BLaER1 (cell line): ENCODE data around the gene DEF6.
A peak's percentile ranks its signal among the peaks of the same experiment; 100 is the strongest.
"Not testable (repeated sequence)": the region's sequence is repeated elsewhere in the genome, so short reads cannot be mapped to it uniquely, and the experiment has no call there.

Experiments
- H3K27ac ChIP-seq: shearing (Covaris generic); formaldehyde crosslinking; 2 replicates; pipeline ENCODE4 v1.8.1; 2022
- H3K27me3 ChIP-seq: shearing (Covaris generic); formaldehyde crosslinking; 2 replicates; pipeline ENCODE4 v1.8.1; 2022
- H3K36me3 ChIP-seq: shearing (Covaris generic); formaldehyde crosslinking; 2 replicates; pipeline ENCODE4 v1.8.1; 2022
- H3K4me1 ChIP-seq: shearing (Covaris generic); formaldehyde crosslinking; 2 replicates; pipeline ENCODE4 v1.8.1; 2022
- H3K4me2 ChIP-seq: shearing (Covaris generic); formaldehyde crosslinking; 2 replicates; pipeline ENCODE4 v1.8.1; 2022
- H3K4me3 ChIP-seq: shearing (Covaris generic); formaldehyde crosslinking; 2 replicates; pipeline ENCODE4 v1.8.1; 2022
- H3K9ac ChIP-seq: shearing (Covaris generic); formaldehyde crosslinking; 2 replicates; pipeline ENCODE4 v1.8.1; 2022
- H3K9me3 ChIP-seq: shearing (Covaris generic); formaldehyde crosslinking; 2 replicates; pipeline ENCODE4 v1.8.1; 2022
- H4K20me1 ChIP-seq: shearing (Covaris generic); formaldehyde crosslinking; 2 replicates; pipeline ENCODE4 v1.8.1; 2022
- Cebpa-rat ChIP-seq: shearing (Covaris generic); IDR thresholded peaks from 2 replicates; pipeline ENCODE4 v1.8.1; 2022

Gene DEF6

GRCh38 chr6:35305117-35305516, 7.5 kb downstream of the DEF6 start:
- peaks cover 64% of the 10 kb centered on the region for H3K36me3 ChIP-seq
- H3K4me2 ChIP-seq, result no peak overlapping the region
- TF ChIP-seq Cebpa-rat, result no peak
- H3K4me1 ChIP-seq, result peaks cover 56% of the 10 kb centered on the region
- peaks cover 70% of the 10 kb centered on the region for H4K20me1 ChIP-seq
- H3K27ac ChIP-seq, result no peak overlapping the region
- H3K9ac ChIP-seq, result no peak overlapping the region
- H3K27me3 ChIP-seq, result no peaks in the 10 kb centered on the region
- no peaks in the 10 kb centered on the region for H3K9me3 ChIP-seq
- H3K4me3 ChIP-seq, result no peak overlapping the region

GRCh38 chr6:35307138-35307537, 9.5 kb downstream of the DEF6 start:
- H3K36me3 ChIP-seq, result peaks cover 58% of the 10 kb centered on the region
- not testable (repeated sequence) for H3K4me2 ChIP-seq, H3K27ac ChIP-seq

GRCh38 chr6:35308543-35308942, 10.9 kb downstream of the DEF6 start:
- not testable (repeated sequence) for H3K9me3 ChIP-seq, H3K4me3 ChIP-seq, H3K4me2 ChIP-seq, H3K27ac ChIP-seq, H3K9ac ChIP-seq, H3K27me3 ChIP-seq
- H3K36me3 ChIP-seq, result peaks cover 69% of the 10 kb centered on the region
- H3K4me1 ChIP-seq, result peaks cover 50% of the 10 kb centered on the region
- peaks cover 43% of the 10 kb centered on the region for H4K20me1 ChIP-seq

More at GRCh38 chr6:35307138-35307537, 9.5 kb downstream of the DEF6 start:
- peaks cover 57% of the 10 kb centered on the region for H4K20me1 ChIP-seq
- H3K4me3 ChIP-seq, H3K27me3 ChIP-seq, H3K9ac ChIP-seq, H3K9me3 ChIP-seq: not testable (repeated sequence)
- peaks cover 56% of the 10 kb centered on the region for H3K4me1 ChIP-seq

- H3K36me3 ChIP-seq, result peaks cover 65% of the 10 kb centered on the region
- peak overlapping the region; percentile 92 for H3K4me2 ChIP-seq
- H3K9ac ChIP-seq, result peak overlapping the region; percentile 72; the same call in 1 of the 2 replicates
- H4K20me1 ChIP-seq, result peaks cover 31% of the 10 kb centered on the region; the same call in 1 of the 2 replicates
- H3K9me3 ChIP-seq, result no peaks in the 10 kb centered on the region
- no peak for TF ChIP-seq Cebpa-rat
- peak overlapping the region; percentile 88 for H3K27ac ChIP-seq
- peaks cover 42% of the 10 kb centered on the region for H3K4me1 ChIP-seq
- 0 out of 2 replicates have a peak overlapping the region, but pooled peaks have one; percentile 4 for H3K4me3 ChIP-seq
- H3K27me3 ChIP-seq, result no peaks in the 10 kb centered on the region
Measured at GRCh38 chr6:35309611-35310264, 12.1 kb downstream of the DEF6 start.

GRCh38 chr6:35310265-35310831, 12.7 kb downstream of the DEF6 start:
- H3K9ac ChIP-seq, result peak overlapping the region; percentile 72; the same call in 1 of the 2 replicates
- peaks cover 65% of the 10 kb centered on the region for H3K36me3 ChIP-seq
- peaks cover 25% of the 10 kb centered on the region; the same call in 1 of the 2 replicates for H4K20me1 ChIP-seq
- no peaks in the 10 kb centered on the region for H3K27me3 ChIP-seq
- H3K27ac ChIP-seq, result peak overlapping the region; percentile 88
- H3K4me3 ChIP-seq, result 0 out of 2 replicates have a peak overlapping the region, but pooled peaks have one; percentile 4
- H3K4me2 ChIP-seq, result peak overlapping the region; percentile 92
- H3K4me1 ChIP-seq, result peaks cover 42% of the 10 kb centered on the region
- no peaks in the 10 kb centered on the region for H3K9me3 ChIP-seq
- no peak for TF ChIP-seq Cebpa-rat

- no peaks in the 10 kb centered on the region for H3K27me3 ChIP-seq
- peaks cover 68% of the 10 kb centered on the region for H3K36me3 ChIP-seq
- peaks cover 21% of the 10 kb centered on the region; the same call in 1 of the 2 replicates for H4K20me1 ChIP-seq
- peak overlapping the region; percentile 72 for H3K9ac ChIP-seq
- H3K27ac ChIP-seq, result peak overlapping the region; percentile 88
- peaks cover 42% of the 10 kb centered on the region for H3K4me1 ChIP-seq
- no peak for TF ChIP-seq Cebpa-rat
- H3K9me3 ChIP-seq, result no peaks in the 10 kb centered on the region
- peak overlapping the region; percentile 32; the same call in 1 of the 2 replicates for H3K4me3 ChIP-seq
- H3K4me2 ChIP-seq, result peak overlapping the region; percentile 92
Measured at GRCh38 chr6:35311390-35312075, 13.9 kb downstream of the DEF6 start.

GRCh38 chr6:35312076-35312800, 14.6 kb downstream of the DEF6 start:
- H3K4me1 ChIP-seq, result peaks cover 42% of the 10 kb centered on the region
- H3K36me3 ChIP-seq, result peaks cover 68% of the 10 kb centered on the region
- H3K27ac ChIP-seq, result peak overlapping the region; percentile 88
- peak overlapping the region; percentile 92 for H3K4me2 ChIP-seq
- no peak overlapping the region for H3K9ac ChIP-seq
- no peak overlapping the region for H3K4me3 ChIP-seq
- no peak for TF ChIP-seq Cebpa-rat
- H3K27me3 ChIP-seq, result no peaks in the 10 kb centered on the region
- H4K20me1 ChIP-seq, result peaks cover 17% of the 10 kb centered on the region; the same call in 1 of the 2 replicates
- H3K9me3 ChIP-seq, result no peaks in the 10 kb centered on the region

- no peaks in the 10 kb centered on the region for H3K27me3 ChIP-seq
- no peak overlapping the region for H3K4me3 ChIP-seq
- peaks cover 68% of the 10 kb centered on the region for H3K36me3 ChIP-seq
- H3K9ac ChIP-seq, result no peak overlapping the region
- TF ChIP-seq Cebpa-rat, result no peak
- H3K27ac ChIP-seq, result peak overlapping the region; percentile 88
- no peak overlapping the region for H3K4me2 ChIP-seq
- peaks cover 11% of the 10 kb centered on the region; the same call in 1 of the 2 replicates for H4K20me1 ChIP-seq
- no peaks in the 10 kb centered on the region for H3K9me3 ChIP-seq
- peaks cover 42% of the 10 kb centered on the region for H3K4me1 ChIP-seq
Measured at GRCh38 chr6:35312807-35313206, 15.2 kb downstream of the DEF6 start.

- no peaks in the 10 kb centered on the region for H3K9me3 ChIP-seq
- no peaks in the 10 kb centered on the region for H3K27me3 ChIP-seq
- H3K4me3 ChIP-seq, result no peak overlapping the region
- no peak overlapping the region for H3K4me2 ChIP-seq
- peaks cover 90% of the 10 kb centered on the region for H3K36me3 ChIP-seq
- H3K9ac ChIP-seq, result no peak overlapping the region
- no peak for TF ChIP-seq Cebpa-rat
- peaks cover 3% of the 10 kb centered on the region; the same call in 1 of the 2 replicates for H3K4me1 ChIP-seq
- no peaks in the 10 kb centered on the region for H4K20me1 ChIP-seq
- no peak overlapping the region for H3K27ac ChIP-seq
Measured at GRCh38 chr6:35317483-35318195, 20.0 kb downstream of the DEF6 start.
